Measurements from ENCODE around the gene DOK7. TPM values are rescaled to one million over a fixed set of nuclear protein-coding genes. Genes with fewer than 3 reads are reported as not detected.

DOK7 gene
- total RNA-seq, 5 donors from 2014 or later (not counting 1 experiment from before 2014, with no cell fraction given), result 0.22 to 0.58 (median 0.36) TPM; not detected in 2

- H3K36me3 Mint-ChIP-seq, result peaks cover 13% of the 10 kb centered on the region
- ATAC-seq (replicated peaks in 1 of 4) (no peak), DNase-seq (no peak)
- Histone ChIP-seq H3K27ac (ENCODE audit: low read length) (no peak overlapping the region), H3K9me3 (no peaks in the 10 kb centered on the region), H3K4me3 (ENCODE audit: control insufficient read depth in 1 of 2, extremely low read depth in 1 of 2, low read length in 1 of 2) (no peak overlapping the region), H3K36me3 (ENCODE audit: control insufficient read depth in 2 of 2, extremely low read depth in 1 of 2, insufficient read depth in 1 of 2, low read length in 1 of 2) (peaks cover 8 to 9% of the 10 kb centered on the region in 2 donors), H3K27me3 (replicated peaks in 1 of 2; ENCODE audit: control insufficient read depth in 2 of 2, extremely low read depth in 1 of 2, insufficient read depth in 2 of 2, low read length in 1 of 2) (peaks cover 0 to 28% of the 10 kb centered on the region in 2 experiments), H3K4me1 (ENCODE audit: control insufficient read depth in 1 of 2, extremely low read depth in 1 of 2, insufficient read depth in 2 of 2, low read length in 2 of 2) (no peaks in the 10 kb centered on the region)
- ChIA-PET POLR2A (no interaction called here), CTCF (no interaction called here)
- no peak overlapping the region for H3K4me3 Mint-ChIP-seq
- peaks cover 4 to 8% (median 5%) of the 10 kb centered on the region in 3 donors for H3K4me1 Mint-ChIP-seq
- H3K27ac Mint-ChIP-seq, result no peak overlapping the region
- H3K27me3 Mint-ChIP-seq, result peaks cover 2 to 7% of the 10 kb centered on the region in 2 donors
- 90% methylated on average over 15 of the region's 17 CpGs for WGBS (ENCODE audit: insufficient coverage)
- no peaks in the 10 kb centered on the region for H3K9me3 Mint-ChIP-seq
Observed at GRCh38 chr4:3500111-3500510, 37.0 kb downstream of the DOK7 start.

- Mint-ChIP-seq H3K4me1 (peaks cover 4 to 8% (median 5%) of the 10 kb centered on the region in 3 donors), H3K36me3 (peaks cover 13% of the 10 kb centered on the region), H3K9me3 (no peaks in the 10 kb centered on the region), H3K4me3 (no peak overlapping the region), H3K27me3 (peaks cover 0 to 5% of the 10 kb centered on the region in 2 donors), H3K27ac (no peak overlapping the region)
- Histone ChIP-seq H3K9me3 (no peaks in the 10 kb centered on the region), H3K4me3 (ENCODE audit: control insufficient read depth in 1 of 2, extremely low read depth in 1 of 2, low read length in 1 of 2) (no peak overlapping the region), H3K27ac (ENCODE audit: low read length) (no peak overlapping the region), H3K4me1 (ENCODE audit: control insufficient read depth in 1 of 2, extremely low read depth in 1 of 2, insufficient read depth in 2 of 2, low read length in 2 of 2) (no peaks in the 10 kb centered on the region), H3K36me3 (ENCODE audit: control insufficient read depth in 2 of 2, extremely low read depth in 1 of 2, insufficient read depth in 1 of 2, low read length in 1 of 2) (peaks cover 8 to 15% of the 10 kb centered on the region in 2 donors), H3K27me3 (replicated peaks in 1 of 2; ENCODE audit: control insufficient read depth in 2 of 2, extremely low read depth in 1 of 2, insufficient read depth in 2 of 2, low read length in 1 of 2) (peaks cover 0 to 22% of the 10 kb centered on the region in 2 experiments)
- WGBS (ENCODE audit: insufficient coverage), result 90% methylated on average over 29 of the region's 29 CpGs
- POLR2A ChIA-PET, result no interaction called here
- DNase-seq (no peak), ATAC-seq (replicated peaks in 1 of 4) (no peak)
- CTCF ChIA-PET, result no interaction called here
Observed at GRCh38 chr4:3500634-3501101, 37.6 kb downstream of the DOK7 start.

GRCh38 chr4:3501126-3501824 is 38.2 kb downstream of the DOK7 start:
- peaks cover 8 to 19% of the 10 kb centered on the region in 2 donors for H3K36me3 ChIP-seq (ENCODE audit: control insufficient read depth in 2 of 2, extremely low read depth in 1 of 2, insufficient read depth in 1 of 2, low read length in 1 of 2)
- Mint-ChIP-seq H3K36me3 (peaks cover 13% of the 10 kb centered on the region), H3K4me3 (no peak overlapping the region), H3K27me3 (peaks cover 0 to 2% of the 10 kb centered on the region in 2 donors), H3K9me3 (no peaks in the 10 kb centered on the region), H3K4me1 (peaks cover 4 to 8% (median 5%) of the 10 kb centered on the region in 3 donors), H3K27ac (no peak overlapping the region)
- no peak overlapping the region for H3K4me3 ChIP-seq (ENCODE audit: control insufficient read depth in 1 of 2, extremely low read depth in 1 of 2, low read length in 1 of 2)
- peaks cover 0 to 16% of the 10 kb centered on the region in 2 experiments for H3K27me3 ChIP-seq (replicated peaks in 1 of 2; ENCODE audit: control insufficient read depth in 2 of 2, extremely low read depth in 1 of 2, insufficient read depth in 2 of 2, low read length in 1 of 2)
- POLR2A ChIA-PET, result no interaction called here
- CTCF ChIA-PET, result no interaction called here
- H3K4me1 ChIP-seq (ENCODE audit: control insufficient read depth in 1 of 2, extremely low read depth in 1 of 2, insufficient read depth in 2 of 2, low read length in 2 of 2), result no peaks in the 10 kb centered on the region
- 86% methylated on average over 14 of the region's 24 CpGs for WGBS (ENCODE audit: insufficient coverage)
- ATAC-seq (replicated peaks in 1 of 4) (no peak), DNase-seq (no peak)
- H3K9me3 ChIP-seq, result no peaks in the 10 kb centered on the region
- no peak overlapping the region for H3K27ac ChIP-seq (ENCODE audit: low read length)

GRCh38 chr4:3501825-3502425 is 38.8 kb downstream of the DOK7 start:
- Histone ChIP-seq H3K27me3 (replicated peaks in 1 of 2; ENCODE audit: control insufficient read depth in 2 of 2, extremely low read depth in 1 of 2, insufficient read depth in 2 of 2, low read length in 1 of 2) (peaks cover 0 to 10% of the 10 kb centered on the region in 2 experiments), H3K9me3 (no peaks in the 10 kb centered on the region), H3K4me1 (ENCODE audit: control insufficient read depth in 1 of 2, extremely low read depth in 1 of 2, insufficient read depth in 2 of 2, low read length in 2 of 2) (no peaks in the 10 kb centered on the region), H3K36me3 (ENCODE audit: control insufficient read depth in 2 of 2, extremely low read depth in 1 of 2, insufficient read depth in 1 of 2, low read length in 1 of 2) (peaks cover 8 to 22% of the 10 kb centered on the region in 2 donors), H3K4me3 (ENCODE audit: control insufficient read depth in 1 of 2, extremely low read depth in 1 of 2, low read length in 1 of 2) (no peak overlapping the region), H3K27ac (ENCODE audit: low read length) (no peak overlapping the region)
- ATAC-seq (replicated peaks in 1 of 4) (peak in 1 of 4 experiments; percentile 2), DNase-seq (no peak)
- no peak overlapping the region for H3K4me3 Mint-ChIP-seq
- ChIA-PET POLR2A (no interaction called here), CTCF (no interaction called here)
- peaks cover 0 to 1% of the 10 kb centered on the region in 2 donors for H3K27me3 Mint-ChIP-seq
- 84% methylated on average over 19 of the region's 19 CpGs for WGBS (ENCODE audit: insufficient coverage)
- H3K4me1 Mint-ChIP-seq, result peaks cover 4 to 8% (median 5%) of the 10 kb centered on the region in 3 donors
- H3K27ac Mint-ChIP-seq, result no peak overlapping the region
- H3K9me3 Mint-ChIP-seq, result no peaks in the 10 kb centered on the region
- peaks cover 18% of the 10 kb centered on the region for H3K36me3 Mint-ChIP-seq

- Mint-ChIP-seq H3K27me3 (no peaks in the 10 kb centered on the region), H3K4me1 (peaks cover 7 to 8% (median 8%) of the 10 kb centered on the region in 3 donors), H3K9me3 (no peaks in the 10 kb centered on the region), H3K27ac (no peak overlapping the region), H3K4me3 (no peak overlapping the region), H3K36me3 (peaks cover 29% of the 10 kb centered on the region)
- ATAC-seq (replicated peaks in 1 of 4) (no peak), DNase-seq (no peak)
- Histone ChIP-seq H3K4me1 (ENCODE audit: control insufficient read depth in 1 of 2, extremely low read depth in 1 of 2, insufficient read depth in 2 of 2, low read length in 2 of 2) (no peaks in the 10 kb centered on the region), H3K36me3 (ENCODE audit: control insufficient read depth in 2 of 2, extremely low read depth in 1 of 2, insufficient read depth in 1 of 2, low read length in 1 of 2) (peaks cover 15 to 24% of the 10 kb centered on the region in 2 donors), H3K4me3 (ENCODE audit: control insufficient read depth in 1 of 2, extremely low read depth in 1 of 2, low read length in 1 of 2) (no peak overlapping the region), H3K27me3 (replicated peaks in 1 of 2; ENCODE audit: control insufficient read depth in 2 of 2, extremely low read depth in 1 of 2, insufficient read depth in 2 of 2, low read length in 1 of 2) (no peaks in the 10 kb centered on the region), H3K27ac (ENCODE audit: low read length) (no peak overlapping the region), H3K9me3 (no peaks in the 10 kb centered on the region)
- CTCF ChIA-PET, result no interaction called here
- POLR2A ChIA-PET, result interaction anchor here in 1 of 2 donors (0.5 kb wide), 1 partner anchor 34 kb away, joined by 4 read pairs; no protein-coding TSS in a partner anchor
- whole genome bisulfite sequencing (ENCODE audit: insufficient coverage), result 98% methylated on average over 22 of the region's 39 CpGs
Observed at GRCh38 chr4:3502941-3503936, 40.1 kb downstream of the DOK7 start.

GRCh38 chr4:3505231-3505630 is 42.1 kb downstream of the DOK7 start:
- DNase-seq (no peak), ATAC-seq (replicated peaks in 1 of 4) (no peak)
- H3K27ac ChIP-seq (ENCODE audit: low read length), result no peak overlapping the region
- H3K4me3 ChIP-seq (ENCODE audit: control insufficient read depth in 1 of 2, extremely low read depth in 1 of 2, low read length in 1 of 2), result no peak overlapping the region
- no peaks in the 10 kb centered on the region for H3K4me1 ChIP-seq (ENCODE audit: control insufficient read depth in 1 of 2, extremely low read depth in 1 of 2, insufficient read depth in 2 of 2, low read length in 2 of 2)
- H3K27ac Mint-ChIP-seq, result no peak overlapping the region
- no peaks in the 10 kb centered on the region for H3K9me3 Mint-ChIP-seq
- H3K4me1 Mint-ChIP-seq, result peaks cover 7 to 8% (median 8%) of the 10 kb centered on the region in 3 donors
- H3K4me3 Mint-ChIP-seq, result no peak overlapping the region
- H3K27me3 ChIP-seq (replicated peaks in 1 of 2; ENCODE audit: control insufficient read depth in 2 of 2, extremely low read depth in 1 of 2, insufficient read depth in 2 of 2, low read length in 1 of 2), result no peaks in the 10 kb centered on the region
- H3K27me3 Mint-ChIP-seq, result no peaks in the 10 kb centered on the region
- H3K36me3 Mint-ChIP-seq, result peaks cover 42% of the 10 kb centered on the region
- no peaks in the 10 kb centered on the region for H3K9me3 ChIP-seq
- ChIA-PET CTCF (no interaction called here), POLR2A (interaction anchor here in 1 of 2 donors (0.6 kb wide), 1 partner anchor 1884 kb away, joined by 6 read pairs; no protein-coding TSS in a partner anchor)
- H3K36me3 ChIP-seq (ENCODE audit: control insufficient read depth in 2 of 2, extremely low read depth in 1 of 2, insufficient read depth in 1 of 2, low read length in 1 of 2), result peaks cover 16 to 42% of the 10 kb centered on the region in 2 donors
- 92% methylated on average over 15 of the region's 16 CpGs for WGBS (ENCODE audit: insufficient coverage)

All from T-cell (primary cell).